Stimulated activated CD8-positive, alpha-beta memory T cell treated with anti-CD3 and anti-CD28 coated beads, Interleukin-7, amount 100 ng/mL, for 1 hour (primary cell): ENCODE results near the gene DLGAP1.

Source experiments
- DNase-seq, 2 donors: peaks; one replicate each; pipeline ENCODE4 v3.0.0-alpha.2; 2020; ENCODE audit warnings: low read depth in 2 of 2

Gene DLGAP1

DNA sequence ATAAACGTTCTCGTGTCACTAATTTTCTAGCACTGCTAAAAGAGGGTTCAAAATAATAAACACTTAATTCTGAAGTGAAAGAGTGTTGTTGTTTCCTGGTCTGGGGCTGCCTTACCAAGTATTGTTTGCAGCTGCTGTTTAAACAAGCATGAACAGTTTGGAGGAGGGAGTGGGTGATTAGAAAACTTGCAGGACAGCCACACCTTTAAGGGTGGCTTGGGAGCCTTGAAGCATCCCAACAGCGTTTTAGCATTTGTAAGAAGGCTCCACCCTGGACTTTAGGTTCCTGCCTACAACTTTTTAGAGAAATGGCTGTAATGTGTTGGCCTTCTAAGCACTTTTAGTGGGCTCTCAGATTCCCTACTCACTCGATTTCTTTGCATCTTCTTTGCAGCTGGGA lies 633.6 kb downstream of the DLGAP1 start:
- no peak for DNase-seq

DNA sequence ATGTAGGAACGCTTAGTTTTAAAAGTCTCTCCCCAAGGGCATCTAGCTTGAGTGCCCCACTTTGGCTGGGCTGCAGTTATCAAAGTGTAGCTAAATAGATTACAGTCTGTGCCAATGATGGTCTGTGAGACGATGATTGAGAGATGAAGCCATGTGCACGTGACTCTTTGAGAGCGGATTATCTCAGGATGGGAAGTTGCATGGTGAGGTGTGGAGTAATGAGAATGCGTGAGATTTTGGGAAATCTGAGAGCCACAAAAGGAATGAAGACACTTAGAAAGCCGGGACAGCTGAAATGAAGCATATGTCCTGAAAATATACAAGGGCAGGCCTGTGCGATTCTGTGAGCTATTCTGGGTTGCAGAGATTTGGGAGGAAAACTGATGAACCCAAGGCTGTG lies 635.1 kb downstream of the DLGAP1 start:
- DNase-seq, result no peak

DNA sequence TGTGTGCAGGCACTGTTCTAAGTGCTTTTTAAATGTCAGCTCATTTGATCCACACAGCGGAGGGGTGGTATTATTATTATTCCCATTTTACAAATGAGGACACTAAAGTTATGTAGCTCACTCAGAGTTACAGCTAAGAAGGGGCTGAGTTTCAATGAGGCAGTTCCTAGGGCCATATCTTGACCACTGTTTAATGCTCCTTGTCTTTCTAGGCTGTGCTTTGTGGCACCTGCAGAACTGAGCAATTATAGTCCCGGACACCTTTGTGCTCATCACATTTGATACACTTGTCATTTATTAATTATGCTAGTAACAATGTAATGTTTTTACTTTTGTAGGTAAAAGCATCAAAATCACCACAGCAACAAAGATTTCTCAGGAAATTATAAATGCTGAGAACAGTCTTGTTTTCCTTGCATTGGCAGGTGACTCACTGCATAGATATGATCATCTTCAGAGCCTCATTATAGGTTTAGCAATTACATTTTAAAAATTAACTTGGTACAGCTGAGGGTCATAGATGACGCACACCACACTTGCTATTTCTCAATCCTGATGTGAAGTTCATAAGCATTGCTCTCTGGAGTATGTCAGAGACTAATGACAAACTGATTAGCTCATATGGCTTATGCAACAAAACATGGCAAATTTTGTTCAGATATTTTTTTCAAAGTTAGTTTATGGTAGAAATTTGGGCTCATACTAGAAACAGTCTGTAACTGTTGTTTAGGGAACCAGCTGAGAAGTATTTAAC lies 638.3 kb downstream of the DLGAP1 start:
- no peak for DNase-seq

DNA sequence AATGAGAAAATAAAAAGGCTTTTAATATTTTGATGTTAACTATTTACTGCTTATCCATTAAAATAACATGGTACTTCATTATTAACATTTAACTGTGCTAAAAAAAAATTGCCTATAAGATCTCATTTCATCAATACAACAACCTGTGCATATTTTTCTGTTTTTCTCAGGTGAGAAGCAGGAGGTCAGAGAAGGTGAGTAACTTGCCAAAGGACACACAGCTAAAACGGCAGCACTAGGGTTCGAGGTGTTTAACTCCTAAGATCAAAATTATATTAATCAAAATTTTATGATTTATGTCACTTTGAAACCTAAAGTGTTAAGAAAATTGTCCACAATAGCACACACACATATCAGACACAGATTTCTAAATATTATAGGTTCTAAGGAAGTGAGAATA lies 639.1 kb downstream of the DLGAP1 start:
- DNase-seq, result no peak

DNA sequence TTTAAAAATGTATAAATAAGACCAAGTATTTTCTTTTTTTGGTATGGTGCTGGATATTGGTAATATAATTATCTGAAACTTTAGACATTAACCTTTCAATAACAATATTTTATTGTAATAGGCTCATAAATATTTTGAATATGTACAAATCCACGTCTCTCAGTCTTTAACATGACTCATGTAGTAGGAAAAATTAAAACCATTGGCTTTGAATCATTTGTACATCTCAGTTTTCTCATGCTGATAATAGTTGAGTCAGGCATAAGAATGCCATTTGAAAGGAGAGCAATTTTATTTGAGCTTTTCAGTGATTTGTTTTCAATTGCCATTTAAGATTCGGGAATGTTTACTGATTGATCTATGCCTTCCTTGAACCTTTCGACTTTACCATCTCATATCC lies 640.3 kb downstream of the DLGAP1 start:
- no peak for DNase-seq

DNA sequence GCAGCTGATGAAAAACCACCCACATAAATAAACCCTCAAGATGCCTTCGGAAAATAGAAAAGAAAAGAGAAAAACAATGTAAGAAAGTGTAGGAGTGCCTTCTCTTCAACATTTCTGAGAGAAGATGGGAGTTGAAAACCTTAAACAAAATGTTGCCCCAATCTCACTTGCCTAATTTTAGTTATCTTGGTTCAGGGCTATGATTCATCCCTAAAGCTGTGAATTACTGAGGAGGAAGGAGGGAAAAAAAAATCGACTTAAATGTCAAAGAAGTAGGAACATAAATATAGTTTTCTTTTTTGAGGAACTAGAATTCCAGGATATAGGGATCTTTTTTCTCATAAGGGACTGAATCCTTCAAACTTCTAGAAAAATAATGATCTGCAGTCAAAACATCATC lies 644.8 kb downstream of the DLGAP1 start:
- no peak for DNase-seq

DNA sequence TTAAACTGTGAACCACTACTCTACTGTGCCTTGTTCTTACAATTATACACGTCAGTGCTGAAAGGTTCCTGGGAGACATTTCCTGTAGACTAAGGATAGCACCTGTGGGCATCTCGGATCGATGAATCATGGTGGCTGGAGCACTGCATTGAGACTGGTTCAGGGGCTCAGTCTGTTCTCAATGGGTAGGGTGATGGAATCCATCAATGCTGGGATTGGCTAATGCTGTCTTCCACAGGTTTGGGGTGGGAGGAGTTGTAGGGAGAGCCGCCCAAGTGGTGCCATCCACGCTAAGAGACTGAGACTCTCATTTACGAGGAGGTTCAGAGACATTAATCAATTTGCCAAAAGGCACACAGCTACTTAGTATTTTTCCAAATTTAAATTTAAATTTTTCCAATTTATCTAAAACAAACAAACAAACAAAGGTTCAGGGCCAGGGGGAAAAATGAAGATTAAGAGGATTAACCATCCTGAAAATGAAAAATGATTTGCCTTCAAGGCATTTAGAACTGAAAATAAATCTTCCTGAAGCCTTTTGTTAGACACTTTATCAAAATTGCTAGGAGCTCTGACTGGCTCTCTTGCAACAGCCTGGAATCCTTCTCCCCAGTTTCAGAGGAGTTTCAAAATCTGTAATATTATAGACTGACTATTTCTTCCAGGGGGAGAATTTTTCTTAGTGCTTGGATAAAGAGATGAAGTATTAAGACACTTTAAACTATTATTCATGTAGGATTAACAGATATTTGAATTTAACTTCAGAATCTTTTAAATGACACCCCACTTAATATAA lies 645.9 kb downstream of the DLGAP1 start:
- DNase-seq, result no peak

DNA sequence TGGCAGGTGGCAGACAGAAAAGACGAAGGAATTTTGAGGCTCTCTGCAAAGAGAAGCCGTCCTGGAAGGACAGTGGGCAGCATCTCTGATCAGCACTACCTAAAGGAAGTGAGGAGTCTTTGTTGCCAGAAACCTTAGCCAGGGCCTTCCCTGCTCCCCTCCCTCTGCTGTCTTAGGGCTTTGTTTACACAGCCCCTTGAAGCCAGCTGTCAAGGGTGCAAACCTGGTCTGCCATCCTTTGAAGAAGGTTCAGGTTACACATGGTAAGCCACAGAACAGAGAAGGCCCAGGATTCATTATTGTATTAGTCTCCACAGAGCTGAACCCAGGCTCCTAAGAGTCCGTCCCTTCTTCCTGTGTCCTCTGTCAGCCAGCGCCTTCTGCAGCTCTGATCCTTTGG lies 648.5 kb downstream of the DLGAP1 start:
- DNase-seq, result no peak

DNA sequence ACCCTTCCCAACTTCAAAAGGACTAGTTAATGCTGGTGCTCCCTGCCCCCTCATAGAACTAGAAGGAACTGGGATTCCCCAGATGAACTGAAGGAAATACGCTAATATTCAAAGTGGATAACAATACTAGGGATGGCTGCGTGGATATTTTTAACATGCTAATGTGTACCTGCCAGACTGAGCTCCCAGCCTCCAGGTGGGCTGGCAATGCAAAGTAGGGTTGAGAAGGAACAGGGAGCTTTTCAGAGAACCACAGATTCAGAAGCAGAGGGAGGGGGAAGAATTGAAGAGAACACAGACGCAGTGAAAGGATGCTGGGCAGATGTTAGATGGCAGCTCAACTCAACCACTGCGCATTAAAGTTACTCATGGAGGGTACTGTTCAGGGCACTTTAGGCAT lies 650.8 kb downstream of the DLGAP1 start:
- DNase-seq, result no peak

DNA sequence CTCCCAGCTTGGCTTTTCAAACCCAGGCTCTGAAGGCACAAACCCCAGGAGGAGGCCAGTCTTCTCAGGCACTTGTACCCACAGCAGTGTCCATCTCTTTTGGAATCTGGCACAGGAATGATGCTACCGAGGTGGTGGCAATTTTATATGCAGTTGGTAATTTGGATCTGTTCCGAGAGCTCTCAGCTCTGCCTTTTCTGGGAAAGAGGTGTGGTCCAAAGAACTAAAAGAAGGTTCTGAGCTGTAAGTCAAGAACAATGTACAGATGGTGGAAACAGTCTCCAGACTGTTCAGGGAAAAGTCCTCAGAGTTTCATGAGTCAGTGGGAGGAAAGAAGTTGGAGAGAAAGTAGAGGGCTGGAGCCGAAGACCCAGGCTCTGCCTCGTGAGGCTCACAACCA lies 651.8 kb downstream of the DLGAP1 start:
- no peak for DNase-seq

DNA sequence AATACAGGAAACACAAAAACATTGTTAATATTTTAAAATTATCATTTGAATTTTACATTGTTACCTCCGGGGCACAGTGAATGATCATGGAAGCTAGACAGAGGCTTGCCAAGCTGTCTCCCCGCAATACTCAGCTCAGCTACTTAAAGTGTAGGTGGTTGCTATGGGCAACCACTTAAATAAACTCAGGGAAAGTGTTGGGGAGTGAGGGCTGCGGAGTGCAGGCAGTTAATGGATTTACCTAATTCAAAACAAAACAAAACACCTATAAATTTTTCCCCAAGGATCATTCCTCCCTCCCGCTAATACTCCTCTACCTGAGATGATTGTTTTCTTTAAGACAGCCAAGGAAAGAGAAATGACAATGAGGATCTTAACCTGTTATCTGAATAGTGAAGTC lies 655.6 kb downstream of the DLGAP1 start:
- no peak for DNase-seq

DNA sequence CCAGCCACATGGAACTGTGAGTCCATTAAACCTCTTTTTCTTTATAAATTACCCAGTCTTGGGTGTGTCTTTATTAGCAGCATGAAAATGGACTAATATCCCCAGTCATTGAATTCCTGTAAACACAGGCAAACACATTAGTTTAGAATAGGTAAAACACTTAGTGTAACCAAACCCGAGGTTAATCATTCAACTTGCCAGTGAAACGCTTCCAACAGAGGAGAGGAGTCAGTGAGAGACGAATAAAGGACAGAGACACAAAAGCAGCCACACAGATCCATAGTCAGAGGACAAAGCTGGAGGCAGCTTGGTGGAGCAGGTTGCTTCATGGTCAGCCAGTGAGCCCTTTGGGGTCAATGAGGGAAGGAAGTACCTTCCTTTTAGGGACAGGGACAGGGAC lies 657.1 kb downstream of the DLGAP1 start:
- no peak for DNase-seq

DNA sequence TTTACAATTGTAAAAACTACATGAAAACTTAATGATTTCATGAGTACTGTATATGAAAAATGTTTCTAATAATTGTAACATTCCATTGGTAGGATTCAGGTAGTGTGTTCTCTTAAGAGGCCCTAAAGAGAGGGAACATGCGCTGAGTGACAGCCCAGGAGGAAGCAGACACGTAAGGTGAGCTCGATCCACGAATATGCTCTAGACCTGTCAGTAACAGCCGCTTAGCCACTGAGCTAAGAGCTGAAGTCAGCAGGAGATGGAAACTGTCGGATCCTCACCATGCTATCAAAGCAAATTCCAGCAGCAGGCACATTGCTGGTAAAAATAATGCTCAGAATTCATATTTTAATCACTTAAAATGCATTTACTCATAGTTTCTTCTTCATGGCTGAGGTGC lies 658.7 kb downstream of the DLGAP1 start:
- no peak for DNase-seq

DNA sequence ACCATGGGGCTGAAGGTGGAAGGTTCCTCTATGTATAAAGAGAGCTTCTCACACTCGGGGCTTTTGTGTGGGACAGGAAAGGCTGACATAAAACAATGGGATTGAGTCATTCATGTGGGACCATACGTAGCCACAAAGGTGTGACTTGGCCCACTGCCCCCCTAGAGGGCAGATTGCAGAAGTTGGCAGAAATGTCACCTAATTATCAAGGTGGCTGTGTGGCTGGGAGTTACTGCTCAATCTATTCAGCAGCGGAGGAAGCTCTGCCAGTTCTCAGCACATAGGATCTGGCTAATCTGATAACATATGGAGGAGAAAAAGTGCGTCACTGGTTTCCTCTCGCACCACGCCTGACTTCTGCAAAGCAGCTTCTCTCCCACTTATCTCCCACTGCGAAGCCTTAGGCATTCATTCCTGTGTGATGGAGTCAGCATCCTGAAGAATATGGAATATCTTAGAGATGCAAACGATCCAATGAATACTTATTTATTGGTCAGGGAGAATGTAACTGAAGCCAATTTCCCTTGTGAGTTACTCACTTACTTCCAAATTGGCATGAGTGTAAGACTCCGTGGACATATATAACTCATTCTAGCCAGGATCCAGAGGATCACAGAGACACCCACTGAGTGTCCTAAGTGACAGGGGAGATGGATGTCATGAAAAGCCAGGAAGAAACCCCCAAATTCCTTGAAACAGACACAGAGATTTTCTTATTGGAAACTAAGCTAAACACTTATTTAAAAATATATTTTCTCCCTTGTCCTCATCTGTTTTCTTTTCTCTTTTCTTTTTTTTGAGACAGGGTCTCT lies 660.4 kb downstream of the DLGAP1 start:
- DNase-seq, result no peak

DNA sequence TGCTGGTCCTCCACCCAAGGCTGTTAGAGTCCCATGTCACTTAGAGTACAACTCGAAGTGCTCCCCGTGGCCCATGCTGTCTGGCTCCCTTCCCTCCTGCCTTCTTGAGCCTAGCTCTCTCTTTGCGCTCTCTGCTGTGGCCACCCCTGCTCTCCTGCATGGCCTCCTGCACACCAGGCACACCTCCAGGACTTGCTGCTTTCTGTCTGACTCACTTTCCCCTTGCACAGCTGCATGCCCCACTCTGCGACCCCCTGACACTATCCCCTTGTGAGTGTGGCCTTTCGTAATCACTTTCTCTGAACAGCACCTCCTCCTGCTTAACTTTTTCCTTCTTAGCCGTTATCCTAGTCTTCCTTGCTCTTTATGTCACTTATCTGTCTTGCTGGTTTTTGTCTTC lies 661.6 kb downstream of the DLGAP1 start:
- DNase-seq, result no peak

DNA sequence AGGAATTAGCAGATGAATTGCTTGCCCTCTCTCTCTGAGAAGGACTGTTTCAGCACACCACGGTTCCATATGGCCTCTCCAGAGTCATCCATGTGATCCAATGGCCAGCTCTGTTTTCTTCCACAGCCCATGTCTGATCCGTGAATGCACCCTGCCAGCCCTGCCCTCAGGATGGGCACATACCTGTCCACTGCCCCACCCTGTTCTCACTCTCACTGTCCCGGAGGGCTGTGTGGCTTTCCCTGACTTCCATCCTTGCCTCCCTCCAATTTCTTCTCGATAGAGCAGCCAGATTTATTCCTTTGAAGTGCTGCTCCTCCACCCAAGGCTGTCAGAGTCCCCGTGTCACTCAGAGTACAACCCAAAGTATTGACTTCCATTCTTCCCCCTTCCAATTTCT lies 662.0 kb downstream of the DLGAP1 start:
- DNase-seq, result no peak

DNA sequence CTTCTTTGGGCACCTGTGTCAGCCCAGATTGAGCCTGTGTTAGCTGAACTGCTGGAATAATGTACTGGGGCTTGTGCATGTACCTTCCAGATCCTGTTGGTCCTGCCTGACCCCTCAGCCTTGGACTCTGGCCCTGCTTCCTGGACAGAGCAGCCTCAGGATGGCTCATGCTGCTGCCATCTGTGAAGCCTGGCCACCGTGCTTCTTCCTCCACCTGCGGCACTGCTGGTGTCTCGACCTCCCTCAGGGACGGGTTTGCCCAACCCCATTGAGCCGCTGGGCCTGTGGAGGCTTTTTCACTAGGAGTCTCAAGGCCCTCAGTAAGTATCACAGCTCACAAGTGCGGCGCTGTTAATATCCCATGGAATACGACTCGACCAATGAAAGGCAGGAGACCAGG lies 662.4 kb downstream of the DLGAP1 start:
- no peak for DNase-seq

DNA sequence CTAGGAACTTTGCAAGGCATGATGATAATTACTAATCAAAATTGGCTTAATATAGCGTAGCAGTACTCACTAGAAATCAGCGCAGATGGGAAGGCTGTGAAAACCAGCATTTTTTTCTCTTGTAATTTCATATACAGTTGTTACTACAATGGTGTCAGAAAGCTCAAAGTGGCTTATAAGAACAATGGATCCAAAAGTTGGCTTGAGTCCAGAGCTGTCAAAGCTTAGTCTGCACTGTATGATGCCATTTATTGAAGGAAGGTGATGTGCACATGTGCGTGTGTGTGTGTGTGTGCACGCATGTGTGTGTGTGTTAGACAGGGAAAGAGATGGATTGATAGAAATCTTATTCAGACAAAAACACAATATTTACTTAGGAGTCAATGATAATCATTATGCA lies 663.9 kb downstream of the DLGAP1 start:
- no peak for DNase-seq

DNA sequence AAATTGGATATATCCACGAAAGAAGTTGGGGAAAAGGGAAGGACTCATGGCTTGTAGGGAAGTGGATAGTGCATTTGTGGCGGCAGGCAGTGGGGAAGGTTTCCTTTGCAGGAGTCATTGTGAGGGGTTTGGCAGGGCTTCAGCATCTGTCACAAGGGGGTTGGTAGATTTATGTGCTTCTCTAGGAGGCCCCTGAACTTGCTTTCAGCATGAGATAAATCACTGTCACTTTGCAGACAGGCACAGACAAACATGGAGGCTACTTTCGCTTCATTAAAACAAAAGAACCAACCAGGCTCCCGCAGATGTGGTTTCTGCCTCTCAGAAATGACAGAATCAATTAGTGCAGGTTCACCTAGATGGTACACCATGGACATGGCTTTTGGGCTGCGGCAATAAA lies 664.4 kb downstream of the DLGAP1 start:
- DNase-seq, result no peak

DNA sequence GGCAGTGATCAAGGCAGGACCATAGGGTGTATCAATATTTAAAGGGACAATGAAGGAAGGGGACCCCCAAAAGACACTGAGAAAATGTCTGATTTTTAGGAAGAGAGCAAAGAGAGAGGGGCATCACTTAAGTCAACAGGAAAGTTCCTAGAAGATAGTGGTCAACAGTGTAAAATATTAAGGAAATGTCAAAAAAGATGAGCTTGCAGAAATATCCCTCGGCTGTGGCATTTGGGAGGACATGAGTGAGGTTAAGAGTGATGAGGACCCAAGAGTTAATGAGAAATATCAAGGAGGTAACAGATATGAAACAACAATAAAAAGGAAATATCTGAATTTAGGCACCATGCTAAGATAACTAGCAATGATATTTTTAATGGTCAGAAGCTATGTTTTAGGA lies 665.6 kb downstream of the DLGAP1 start:
- no peak for DNase-seq

DNA sequence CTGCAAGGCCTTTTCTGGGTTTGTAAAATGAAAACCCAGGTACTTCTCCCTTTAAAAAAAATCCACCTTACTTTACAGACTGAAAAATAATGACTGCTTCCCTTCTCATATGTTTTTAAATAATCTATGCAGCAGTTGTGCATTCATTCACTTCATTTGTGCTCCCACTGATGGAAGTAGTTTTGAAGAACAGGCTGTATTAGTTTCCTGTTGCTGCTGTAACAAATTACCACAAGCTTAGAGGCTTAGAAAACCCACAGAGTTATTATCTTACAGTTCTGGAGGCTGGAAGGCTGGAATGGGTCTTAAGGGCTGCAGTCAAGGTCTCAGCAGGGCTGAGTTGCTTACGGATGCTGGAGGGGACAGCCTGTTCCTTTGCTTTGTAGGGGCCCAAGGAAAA lies 670.2 kb downstream of the DLGAP1 start:
- DNase-seq, result no peak

DNA sequence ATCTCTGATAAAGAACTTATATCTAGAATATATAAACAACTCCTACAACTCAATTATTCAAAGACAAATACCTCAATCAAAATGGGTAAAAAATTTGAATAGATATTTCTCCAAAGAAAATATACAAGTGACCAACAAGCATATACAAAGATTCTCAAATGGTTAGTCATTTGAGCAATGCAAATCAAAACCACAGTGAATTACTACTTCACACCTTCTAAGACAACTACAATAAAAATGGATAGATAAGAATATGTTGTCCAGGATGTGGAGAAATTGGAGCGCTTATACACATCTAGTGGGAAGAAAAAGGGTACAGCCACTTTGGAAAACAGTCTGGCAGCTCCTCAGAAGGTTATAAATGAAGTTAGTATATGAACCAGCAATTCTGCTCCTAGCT lies 672.2 kb downstream of the DLGAP1 start:
- no peak for DNase-seq

DNA sequence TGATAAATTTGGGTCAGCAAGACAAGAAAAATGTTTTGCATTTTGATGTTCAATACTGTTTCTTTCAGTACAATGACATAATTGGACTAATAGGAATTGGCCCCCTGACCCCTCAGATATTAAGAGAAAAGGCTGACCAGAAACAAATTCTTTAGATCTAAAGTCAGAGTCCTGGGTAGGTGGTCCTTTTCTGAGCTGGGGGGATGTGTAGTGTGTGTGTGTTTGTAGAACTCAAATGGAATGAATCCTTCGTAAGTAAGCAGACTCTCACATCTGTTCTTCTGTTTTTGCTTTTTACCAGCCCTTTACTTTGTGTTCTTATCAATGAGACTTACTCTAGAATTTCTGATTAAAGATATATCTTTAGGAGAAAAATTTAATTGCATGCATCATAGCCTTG lies 677.4 kb downstream of the DLGAP1 start:
- DNase-seq, result no peak
